HFFc6 (cell line): ENCODE measurements around the gene PODXL2. TPM values are rescaled to one million over a fixed set of nuclear protein-coding genes. Genes with fewer than 3 reads are reported as not detected.

Experiments
- DNase-seq: peaks from one replicate; pipeline ENCODE4 v3.0.0-alpha.2; 2018
- H3K27ac Mint-ChIP-seq: 2 replicates; pipeline ENCODE4 v1.8.0; 2020; ENCODE audit warnings: mild to moderate bottlenecking, mixed read lengths
- H3K27me3 Mint-ChIP-seq: 2 replicates; pipeline ENCODE4 v1.8.0; 2021; ENCODE audit warnings: mild to moderate bottlenecking, moderate library complexity, mixed read lengths; ENCODE audit not compliant: insufficient read depth
- H3K36me3 Mint-ChIP-seq: 2 replicates; pipeline ENCODE4 v1.8.0; 2021; ENCODE audit warnings: low read depth, mixed read lengths
- H3K4me1 Mint-ChIP-seq: 2 replicates; pipeline ENCODE4 v1.8.0; 2020; ENCODE audit warnings: low read depth, mixed read lengths
- H3K4me3 Mint-ChIP-seq: 2 replicates; pipeline ENCODE4 v1.8.0; 2020; ENCODE audit warnings: mild to moderate bottlenecking, moderate library complexity, mixed read lengths
- H3K9me3 Mint-ChIP-seq: 2 replicates; pipeline ENCODE4 v1.8.0; 2020; ENCODE audit warnings: mild to moderate bottlenecking, mixed read lengths
- CTCF ChIP-seq: fragments of 200-600 bp; sonication (generic); IDR thresholded peaks from 2 replicates; pipeline ENCODE4 v1.5.0; 2021; ENCODE audit warnings: antibody characterized with exemption, mild to moderate bottlenecking
- total RNA-seq, 6 experiments: library from RNA; stranded (reverse); fragmentation: NEBNext Ultra II Directional; extraction: Animal tissue kit (Norgen Biotek cat#: 25700); gene quantifications; 2 replicates in 1 of 6; 3 replicates in 5 of 6; pipeline ENCODE4 v1.2.3, GENCODE V29; 2021

Gene PODXL2
- total RNA-seq, 6 experiments from 2014 or later = 0.09 TPM; not detected in 5

GRCh38 chr3:127694467-127695215, 65.7 kb downstream of the PODXL2 start:
- H3K9me3 Mint-ChIP-seq = no peaks in the 10 kb centered on the region
- no peak overlapping the region for H3K4me3 Mint-ChIP-seq
- peak; percentile 52; the same call in 1 of the 2 replicates for TF ChIP-seq CTCF
- no peak overlapping the region for H3K27ac Mint-ChIP-seq
- DNase-seq = peak; percentile 13
- peaks cover 15% of the 10 kb centered on the region; the same call in 1 of the 2 replicates for H3K36me3 Mint-ChIP-seq
- H3K27me3 Mint-ChIP-seq = peaks cover 2% of the 10 kb centered on the region
- peaks cover 54% of the 10 kb centered on the region for H3K4me1 Mint-ChIP-seq

GRCh38 chr3:127697551-127698240, 68.7 kb downstream of the PODXL2 start:
- no peak for TF ChIP-seq CTCF
- peak; percentile 76 for DNase-seq
- Mint-ChIP-seq H3K27ac (peak overlapping the region; percentile 91), H3K4me1 (peaks cover 58% of the 10 kb centered on the region), H3K27me3 (no peaks in the 10 kb centered on the region; the same call in none of the 2 replicates), H3K9me3 (no peaks in the 10 kb centered on the region), H3K36me3 (peaks cover 11% of the 10 kb centered on the region; the same call in 1 of the 2 replicates), H3K4me3 (peak overlapping the region; percentile 63)

- Mint-ChIP-seq H3K4me3 (0 out of 2 replicates have a peak overlapping the region, but pooled peaks have one; percentile 11), H3K27ac (peak overlapping the region; percentile 91), H3K9me3 (no peaks in the 10 kb centered on the region), H3K27me3 (peaks cover 2% of the 10 kb centered on the region), H3K36me3 (peaks cover 9% of the 10 kb centered on the region), H3K4me1 (peaks cover 54% of the 10 kb centered on the region)
- TF ChIP-seq CTCF = no peak
- DNase-seq = no peak
These were observed 69.3 kb downstream of the PODXL2 start for GRCh38 chr3:127698286-127698685.

GRCh38 chr3:127698691-127699415, 69.9 kb downstream of the PODXL2 start:
- H3K4me1 Mint-ChIP-seq = peaks cover 54% of the 10 kb centered on the region
- H3K27me3 Mint-ChIP-seq = peaks cover 2% of the 10 kb centered on the region
- peaks cover 4% of the 10 kb centered on the region; the same call in 1 of the 2 replicates for H3K9me3 Mint-ChIP-seq
- no peak overlapping the region for H3K4me3 Mint-ChIP-seq
- H3K27ac Mint-ChIP-seq = peak overlapping the region; percentile 91
- H3K36me3 Mint-ChIP-seq = peaks cover 10% of the 10 kb centered on the region
- no peak for TF ChIP-seq CTCF
- DNase-seq = no peak

- peaks cover 2% of the 10 kb centered on the region for H3K27me3 Mint-ChIP-seq
- peaks cover 50% of the 10 kb centered on the region for H3K4me1 Mint-ChIP-seq
- peaks cover 8% of the 10 kb centered on the region; the same call in 1 of the 2 replicates for H3K9me3 Mint-ChIP-seq
- no peak overlapping the region for H3K4me3 Mint-ChIP-seq
- no peak for TF ChIP-seq CTCF
- peak overlapping the region; percentile 56; the same call in 1 of the 2 replicates for H3K27ac Mint-ChIP-seq
- peak; percentile 28 for DNase-seq
- peaks cover 18% of the 10 kb centered on the region for H3K36me3 Mint-ChIP-seq
These were observed 70.7 kb downstream of the PODXL2 start for GRCh38 chr3:127699416-127700300.
